Erythroblast (primary cell): Measurements from ENCODE around the gene NLRP5.
"Not testable (repeated sequence)": the region's sequence is repeated elsewhere in the genome, so short reads cannot be mapped to it uniquely, and the experiment has no call there.

ENCODE experiments used
- GATA1 ChIP-seq: IDR thresholded peaks from 2 replicates; pipeline ENCODE4 v1.6.1; 2011; ENCODE audit warnings: low read depth, mild to moderate bottlenecking, control low read depth, low read length, moderate library complexity
- POLR2A ChIP-seq: IDR thresholded peaks from 2 replicates; pipeline ENCODE4 v1.6.1; 2011; ENCODE audit warnings: mild to moderate bottlenecking, low read length

DNA sequence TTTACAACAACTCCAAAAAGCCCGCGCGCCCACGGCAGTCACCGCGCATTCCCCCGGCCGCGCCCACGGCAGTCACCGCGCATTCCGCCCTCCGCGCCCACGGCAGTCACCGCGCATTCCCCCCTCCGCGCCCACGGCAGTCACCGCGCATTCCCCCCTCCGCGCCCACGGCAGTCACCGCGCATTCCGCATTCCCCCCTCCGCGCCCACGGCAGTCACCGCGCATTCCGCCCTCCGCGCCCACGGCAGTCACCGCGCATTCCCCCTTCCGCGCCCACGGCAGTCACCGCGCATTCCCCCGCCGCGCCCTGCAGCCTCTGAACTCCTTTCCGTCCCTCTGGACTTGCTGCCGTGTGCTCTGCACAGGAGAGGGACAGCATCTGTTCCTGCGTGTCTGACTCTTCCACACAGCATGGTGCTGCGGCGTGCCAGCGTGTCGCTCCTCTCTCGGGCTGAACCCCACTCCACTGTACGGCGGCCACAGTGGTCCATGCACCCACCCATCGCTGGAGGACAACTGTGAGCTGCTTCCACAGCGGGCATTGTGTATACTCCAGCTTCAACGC lies 119.3 kb downstream of the NLRP5 start:
- not testable (repeated sequence) for TF ChIP-seq POLR2A, GATA1
